GM19239 (cell line): Measurements from ENCODE around the gene RACGAP1.

Experiments used
- DNase-seq: peaks from one replicate; pipeline ENCODE4 v3.0.0; 2011; ENCODE audit warnings: low spot score; ENCODE audit not compliant: insufficient read length
- FAIRE-seq: peaks from 2 replicates; lab custom pipeline; 2011; peaks lifted over from hg19 to GRCh38; lab: Jason Lieb, UNC

The RACGAP1 gene

GRCh38 chr12:50025187-50026059 lies at the start of gene RACGAP1:
Gene RACGAP1 (minus strand): TSS chr12:50025494. CDS start chr12:50016715, 8,779 bp downstream.
- FAIRE-seq (peak; percentile 99), DNase-seq (peak; percentile 94)

- no peak for FAIRE-seq
- DNase-seq, result no peak
Measured at GRCh38 chr12:50073712-50074111, 48.4 kb upstream of the RACGAP1 start.

- no peak for DNase-seq
- FAIRE-seq, result no peak
Measured at GRCh38 chr12:50073206-50073605, 47.9 kb upstream of the RACGAP1 start.

- FAIRE-seq, result no peak
- no peak for DNase-seq
Measured at GRCh38 chr12:50072198-50072907, 47.1 kb upstream of the RACGAP1 start.

GRCh38 chr12:50070314-50071060 lies 45.2 kb upstream of the RACGAP1 start:
- FAIRE-seq, result peak; percentile 83

GRCh38 chr12:50069539-50069938 lies 44.2 kb upstream of the RACGAP1 start:
- FAIRE-seq, result no peak
- DNase-seq, result no peak

More at GRCh38 chr12:50070314-50071060, 45.2 kb upstream of the RACGAP1 start:
- DNase-seq, result peak; percentile 57

GRCh38 chr12:50069069-50069468 lies 43.8 kb upstream of the RACGAP1 start:
- no peak for FAIRE-seq

GRCh38 chr12:50066402-50066801 lies 41.1 kb upstream of the RACGAP1 start:
- FAIRE-seq, result no peak
- no peak for DNase-seq

More at GRCh38 chr12:50069069-50069468, 43.8 kb upstream of the RACGAP1 start:
- no peak for DNase-seq

GRCh38 chr12:50065726-50066310 lies 40.5 kb upstream of the RACGAP1 start:
- no peak for FAIRE-seq
- DNase-seq, result no peak

- FAIRE-seq, result no peak
Measured at GRCh38 chr12:50062728-50063460, 37.6 kb upstream of the RACGAP1 start.

GRCh38 chr12:50061946-50062686 lies 36.8 kb upstream of the RACGAP1 start:
- FAIRE-seq (no peak), DNase-seq (no peak)

More at GRCh38 chr12:50062728-50063460, 37.6 kb upstream of the RACGAP1 start:
- DNase-seq, result no peak

- FAIRE-seq (no peak), DNase-seq (no peak)
Measured at GRCh38 chr12:50061171-50061570, 35.9 kb upstream of the RACGAP1 start.

GRCh38 chr12:50060120-50060468 lies 34.8 kb upstream of the RACGAP1 start:
- no peak for DNase-seq
- FAIRE-seq, result no peak

GRCh38 chr12:50059440-50060119 lies 34.3 kb upstream of the RACGAP1 start:
- FAIRE-seq (no peak), DNase-seq (no peak)

- FAIRE-seq, result no peak
Measured at GRCh38 chr12:50058743-50059312, 33.5 kb upstream of the RACGAP1 start.

GRCh38 chr12:50057896-50058670 lies 32.8 kb upstream of the RACGAP1 start:
- DNase-seq (no peak), FAIRE-seq (no peak)

More at GRCh38 chr12:50058743-50059312, 33.5 kb upstream of the RACGAP1 start:
- no peak for DNase-seq
